Measurements from ENCODE around the gene CHI3L2.
"Not testable (repeated sequence)": the region's sequence is repeated elsewhere in the genome, so short reads cannot be mapped to it uniquely, and the experiment has no call there.

The CHI3L2 gene

DNA sequence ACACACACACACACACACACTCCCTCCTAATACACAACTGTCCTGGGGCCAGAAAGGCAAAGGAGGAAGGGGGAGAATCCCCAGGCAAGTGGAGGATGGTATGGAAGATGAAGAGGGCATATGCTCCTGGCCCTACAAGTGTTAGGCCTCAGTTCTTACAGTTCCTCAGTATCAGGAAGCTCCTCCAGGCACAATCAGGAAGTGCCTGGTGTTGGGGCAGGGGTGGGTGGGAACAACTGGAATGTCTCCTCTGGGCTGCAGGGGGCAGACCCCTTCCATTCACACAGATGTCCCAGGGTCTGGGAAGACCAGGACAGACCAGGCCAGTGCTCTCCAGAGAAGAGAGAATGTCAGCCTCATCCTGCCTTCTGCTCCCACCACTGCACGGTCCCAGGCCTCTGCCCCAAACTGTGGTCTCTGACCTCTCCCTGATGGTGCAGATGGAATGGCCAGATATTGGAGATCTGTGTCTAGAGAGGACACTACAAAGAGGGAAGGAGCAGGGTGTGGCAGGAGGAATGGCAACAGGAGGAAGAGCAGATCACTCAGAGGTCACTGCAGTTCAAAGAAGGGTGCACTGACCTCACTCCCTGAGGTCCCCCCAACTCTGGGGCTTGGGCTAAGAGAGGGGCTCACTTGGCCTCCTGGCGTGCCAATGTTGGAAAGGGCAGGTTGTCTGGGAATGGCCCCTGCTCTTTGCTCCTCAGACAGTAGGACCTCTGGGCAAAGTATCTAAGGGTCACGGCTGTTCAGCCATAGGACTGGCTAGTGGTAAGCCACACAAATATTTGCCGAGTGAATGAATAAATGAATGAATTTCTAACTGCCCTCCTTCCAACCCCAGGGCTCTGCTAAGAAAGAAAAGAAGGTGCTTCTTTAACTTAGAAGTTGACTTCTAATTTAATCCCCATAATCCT is 24.5 kb upstream of the CHI3L2 start:
- DNase-seq = no peak

DNA sequence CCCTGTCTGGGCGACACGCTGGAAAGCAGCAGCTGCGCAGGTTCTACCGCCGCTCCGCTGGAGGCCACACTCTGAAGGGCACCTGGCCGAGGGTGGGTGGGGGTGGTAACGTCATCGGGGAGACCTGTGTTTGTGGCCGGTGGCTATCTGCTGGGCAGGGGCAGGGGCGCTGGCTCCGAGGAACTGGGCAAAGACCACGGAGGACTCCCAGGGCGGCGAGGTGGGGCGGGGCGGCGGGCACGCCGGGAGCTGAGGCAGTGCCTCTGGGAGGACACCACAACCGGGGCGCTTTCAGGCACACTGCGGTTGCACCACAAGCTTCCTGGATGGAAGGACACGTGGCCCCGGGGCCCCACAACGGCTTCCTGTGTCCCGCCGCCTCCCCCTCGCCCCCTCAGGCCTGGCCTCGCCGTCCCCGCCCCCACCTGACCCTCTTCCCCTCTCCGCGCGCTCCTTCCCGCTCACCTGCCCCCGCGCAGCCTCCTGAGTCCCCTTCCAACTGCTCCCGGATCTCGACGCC is 23.8 kb upstream of the CHI3L2 start:
- peak in 1 of 2 donors; percentile 25 for DNase-seq

DNA sequence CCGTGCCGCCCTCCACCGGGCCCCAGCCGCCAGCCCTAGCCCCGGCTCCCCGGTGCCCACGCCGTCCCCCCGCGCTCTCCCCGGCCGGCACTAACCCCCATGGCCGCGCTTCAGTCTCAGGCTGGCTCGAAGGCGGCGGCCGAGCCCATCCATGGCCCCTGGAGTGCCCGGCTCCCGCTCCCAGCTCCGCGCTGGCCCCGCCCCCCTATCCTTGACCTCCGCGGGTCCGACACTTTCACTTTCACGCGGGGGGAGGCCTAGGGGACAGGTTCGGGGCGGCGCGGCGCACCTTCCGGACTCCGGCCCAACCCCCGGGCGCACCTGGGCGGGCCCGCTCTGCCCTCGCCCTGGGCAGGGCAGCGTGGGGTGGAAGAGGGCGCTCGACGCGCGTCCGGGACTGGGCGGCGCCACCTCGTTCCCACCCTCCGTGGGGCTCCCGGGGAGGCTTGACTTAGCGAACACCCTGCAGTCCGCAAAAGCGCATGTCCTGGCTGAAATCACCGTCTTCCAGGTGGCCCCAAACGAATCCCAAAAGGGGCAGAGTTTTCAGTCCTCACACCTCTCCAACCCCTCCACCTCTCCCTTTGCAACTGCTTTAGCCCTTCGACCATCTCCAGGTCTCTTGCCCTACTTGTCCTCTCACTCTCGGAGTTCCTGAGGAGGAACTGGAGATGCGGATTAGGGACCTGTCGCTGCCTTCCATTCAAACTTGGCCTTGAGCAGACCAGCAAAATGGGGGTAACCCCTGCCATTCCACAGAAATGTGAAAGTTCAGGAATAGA is 23.1 kb upstream of the CHI3L2 start:
- no peak for DNase-seq

DNA sequence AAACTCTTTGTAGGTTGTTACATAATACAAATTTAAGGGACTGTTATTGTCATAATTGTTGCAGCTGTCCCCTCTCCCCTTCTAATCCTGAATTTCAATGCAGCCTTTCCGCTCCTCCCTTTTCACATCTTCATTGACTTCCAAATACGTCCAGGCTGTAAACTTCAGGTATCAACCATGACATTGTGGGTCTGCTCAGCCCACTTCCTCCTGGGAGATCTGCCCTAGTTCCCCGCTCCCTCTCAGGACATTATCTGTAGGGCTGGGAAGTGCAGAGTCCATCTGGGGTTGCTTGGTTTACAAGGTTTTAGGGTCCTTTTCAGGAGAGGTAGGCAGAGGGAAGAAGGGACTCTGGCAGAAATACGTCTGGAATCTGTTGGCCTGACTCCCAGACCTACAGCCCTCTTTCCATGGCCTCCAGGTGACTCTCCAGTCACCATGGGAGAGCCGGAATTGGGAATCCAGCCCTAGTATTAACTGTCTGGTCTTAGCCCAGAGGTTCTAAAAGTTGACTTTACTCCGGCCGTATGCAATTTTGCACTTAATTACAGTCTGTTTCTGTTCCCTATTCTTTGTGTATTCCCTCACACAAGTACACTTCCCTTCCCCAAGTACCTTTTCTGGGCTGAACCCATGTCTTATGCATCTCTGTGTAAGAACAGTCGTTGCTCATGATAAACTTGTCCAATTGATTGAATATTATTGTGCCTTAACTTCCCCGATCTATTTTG is 22.4 kb upstream of the CHI3L2 start:
- no peak for DNase-seq

DNA sequence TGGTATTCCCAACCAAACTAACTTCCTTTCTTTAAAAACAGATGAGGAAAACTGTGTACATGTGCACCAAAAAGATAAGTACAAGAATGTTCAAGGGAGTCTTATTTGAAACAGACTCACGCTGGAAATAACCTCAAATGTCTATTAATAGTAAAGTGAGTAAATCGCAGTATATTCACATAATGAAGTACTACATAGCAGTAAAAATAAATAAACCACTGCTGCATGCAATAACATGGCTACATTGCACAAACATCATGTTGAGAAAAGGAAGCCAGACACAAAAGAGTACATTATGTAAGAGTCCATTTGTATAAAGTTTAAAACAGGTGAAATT is 21.8 kb upstream of the CHI3L2 start:
- DNase-seq = no peak

DNA sequence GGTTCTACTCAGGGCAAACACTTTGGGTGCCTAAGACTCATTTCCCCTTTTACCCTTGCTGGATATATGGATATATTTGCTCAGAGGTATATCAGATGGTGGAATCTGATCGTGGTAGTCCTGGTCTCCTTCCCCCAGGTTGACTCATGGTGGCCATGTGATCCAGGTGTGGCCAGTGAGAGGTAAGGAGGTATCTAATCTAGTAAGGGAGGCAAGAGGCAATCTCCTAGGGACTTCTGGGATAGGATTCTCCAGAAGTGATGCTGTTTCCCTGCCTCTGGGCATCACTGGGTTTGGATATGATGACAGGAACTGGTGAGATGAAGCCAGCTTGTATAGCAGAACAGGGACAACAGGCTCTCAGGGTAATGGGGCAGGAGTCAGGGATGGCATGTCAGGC is 18.6 kb upstream of the CHI3L2 start:
- no peak for DNase-seq

DNA sequence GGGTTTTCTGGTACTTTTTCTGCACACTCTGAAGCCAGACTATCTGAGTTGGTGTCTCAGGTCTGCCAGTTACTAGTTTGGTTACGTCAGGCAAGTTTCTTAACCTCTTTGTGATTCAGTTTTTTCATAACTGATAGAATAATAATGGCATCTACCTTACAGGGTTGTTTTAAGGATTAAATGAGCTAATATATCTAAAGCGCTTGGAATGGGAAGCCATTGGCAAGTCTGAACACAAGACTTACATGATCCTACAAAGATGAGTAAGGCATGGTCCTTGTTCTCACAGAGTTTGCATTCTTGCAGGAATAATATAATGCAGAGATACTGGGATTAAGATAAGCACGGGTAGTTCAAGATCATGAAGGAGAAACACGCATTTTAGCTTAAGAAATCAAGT is 17.9 kb upstream of the CHI3L2 start:
- DNase-seq = no peak

DNA sequence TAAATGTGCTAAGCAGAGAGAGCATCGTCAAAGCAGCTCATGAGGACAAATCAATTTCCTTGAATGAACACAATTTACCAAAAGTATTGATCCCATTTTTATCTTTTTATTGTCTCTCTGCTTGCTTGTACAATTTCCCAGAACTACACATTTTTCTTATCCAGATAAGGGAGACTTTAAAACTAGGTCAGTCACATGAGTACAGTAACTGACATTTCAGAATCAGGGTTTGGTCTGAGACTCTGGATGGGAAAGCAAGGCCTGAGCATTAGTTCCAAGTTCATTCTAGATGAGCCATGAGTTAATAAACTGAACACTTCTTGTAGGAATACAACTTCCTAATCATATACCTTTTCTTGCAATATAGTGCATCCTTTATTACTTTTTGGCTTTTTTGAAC is 15.6 kb upstream of the CHI3L2 start:
- DNase-seq = no peak

DNA sequence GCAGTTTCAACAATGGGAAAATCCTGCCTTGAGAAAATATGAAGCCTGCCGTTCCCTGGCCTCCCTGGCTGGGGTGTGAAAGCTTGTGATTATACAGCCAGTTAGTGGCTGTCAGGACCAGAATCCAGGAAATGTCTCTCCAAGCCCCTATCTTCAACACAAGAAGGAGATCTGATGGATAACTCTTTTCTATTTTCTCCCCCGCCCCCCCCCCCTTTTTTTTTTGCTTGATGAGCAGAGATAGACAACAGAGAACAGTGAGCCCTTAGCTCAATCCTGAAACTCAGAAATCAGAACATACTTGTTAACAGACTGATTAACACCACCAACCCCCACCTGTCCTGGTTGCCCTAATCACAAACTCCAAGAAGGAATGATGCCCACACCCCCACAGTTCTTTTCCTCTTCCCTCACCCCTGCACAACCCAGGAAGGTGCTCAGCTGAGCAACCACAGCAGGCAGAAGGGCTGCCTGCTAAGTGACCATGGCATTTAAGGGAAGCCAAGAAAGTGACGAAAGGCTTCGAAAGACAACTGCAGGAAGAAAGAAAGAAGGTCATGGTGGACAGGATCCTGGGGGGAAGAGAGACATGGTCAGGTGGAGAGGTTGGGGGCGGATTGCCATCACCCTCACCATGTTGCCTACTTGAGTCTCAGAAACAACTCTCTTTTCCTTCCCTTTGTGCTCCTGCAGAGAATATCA is 14.7 kb upstream of the CHI3L2 start:
- no peak for DNase-seq

DNA sequence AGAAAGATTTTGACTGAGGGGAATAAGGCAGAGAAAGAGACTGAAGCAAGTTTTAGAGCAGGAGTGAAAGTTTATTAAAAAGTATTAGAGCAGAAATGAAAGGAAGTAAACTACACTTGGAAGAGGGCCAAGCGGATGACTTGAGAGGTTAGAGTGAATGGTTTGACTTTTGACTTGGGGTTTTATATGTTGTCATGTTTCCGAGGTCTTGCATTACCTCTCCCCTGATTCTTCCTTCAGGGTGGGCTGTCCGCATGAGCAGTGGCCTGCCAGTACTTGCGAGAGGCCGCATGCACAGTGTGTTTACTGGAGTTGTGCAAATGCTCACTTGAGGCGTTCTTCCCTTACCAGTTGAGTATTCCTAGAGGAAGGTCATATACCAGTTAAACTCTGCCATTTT is 14.1 kb upstream of the CHI3L2 start:
- DNase-seq = no peak

DNA sequence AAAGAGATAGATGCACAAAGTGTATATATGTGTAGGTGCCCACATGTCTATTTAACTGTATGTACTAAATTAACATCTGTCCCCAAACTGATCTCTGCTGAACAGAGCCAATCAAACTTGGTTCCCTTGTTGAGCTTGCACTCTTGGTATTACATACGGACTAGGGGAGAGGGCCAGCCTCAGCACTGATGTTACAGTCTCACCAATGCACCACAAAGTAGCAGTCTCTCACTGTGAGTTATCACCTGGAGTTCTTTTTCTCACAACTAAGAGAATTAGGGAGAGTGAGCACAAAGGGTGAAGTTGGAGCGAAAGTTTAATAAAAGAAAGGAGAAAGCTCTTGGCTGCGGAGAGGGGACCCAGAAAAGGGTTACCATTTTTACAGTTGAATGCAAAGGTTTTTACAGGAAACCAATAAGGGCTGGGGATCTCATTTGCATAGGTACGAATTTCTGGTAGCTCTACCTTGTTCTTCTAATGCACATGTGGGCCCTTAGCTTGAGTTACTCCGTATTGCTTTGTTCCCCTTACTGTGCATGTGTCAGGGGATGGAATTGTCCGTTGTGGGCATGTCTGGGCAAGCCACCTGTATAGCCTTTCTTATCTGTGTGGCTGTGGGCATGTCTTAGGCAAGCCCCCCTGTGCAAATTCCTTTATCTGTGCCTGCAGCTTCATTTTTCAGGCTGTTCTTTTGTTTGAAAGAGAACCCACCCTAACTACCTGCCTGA is 13.3 kb upstream of the CHI3L2 start:
- DNase-seq = no peak

DNA sequence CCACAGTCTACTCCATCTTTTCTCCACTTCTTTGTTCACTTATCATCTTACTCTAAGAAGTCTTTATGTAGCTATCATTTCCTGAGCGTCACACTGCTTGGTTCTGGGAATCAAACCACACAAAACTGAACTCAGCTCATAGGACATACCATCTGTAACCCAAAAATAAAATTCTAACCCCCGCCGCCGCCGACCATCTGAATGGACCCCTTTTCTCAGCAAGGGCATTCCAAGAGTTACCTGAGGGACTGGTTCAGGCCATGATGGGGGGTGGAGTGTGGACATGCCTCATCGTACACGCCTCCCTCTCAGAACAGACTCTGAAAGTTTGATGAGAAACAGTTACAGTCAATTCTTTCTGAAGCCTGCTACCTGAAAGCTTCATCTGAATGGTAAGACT is 12.6 kb upstream of the CHI3L2 start:
- DNase-seq = no peak

DNA sequence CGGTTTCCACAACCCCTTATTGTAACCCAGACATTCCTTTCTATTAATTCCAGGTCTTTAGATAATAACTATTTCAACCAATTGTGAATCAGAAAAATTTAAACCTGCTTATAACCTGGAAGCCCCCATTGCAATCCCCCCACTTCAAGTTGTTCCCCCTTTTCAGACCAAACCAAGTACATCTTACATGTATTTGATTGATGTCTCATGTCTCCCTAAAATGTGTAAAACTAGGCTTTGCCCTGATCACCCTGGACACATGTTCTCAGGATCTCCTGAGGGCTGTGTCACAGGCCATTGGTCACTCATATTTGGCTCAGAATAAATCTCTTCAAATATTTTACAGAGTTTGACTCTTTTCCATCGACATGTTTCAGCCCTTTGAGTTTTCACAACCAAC is 12.2 kb upstream of the CHI3L2 start:
- DNase-seq = not testable (repeated sequence)

DNA sequence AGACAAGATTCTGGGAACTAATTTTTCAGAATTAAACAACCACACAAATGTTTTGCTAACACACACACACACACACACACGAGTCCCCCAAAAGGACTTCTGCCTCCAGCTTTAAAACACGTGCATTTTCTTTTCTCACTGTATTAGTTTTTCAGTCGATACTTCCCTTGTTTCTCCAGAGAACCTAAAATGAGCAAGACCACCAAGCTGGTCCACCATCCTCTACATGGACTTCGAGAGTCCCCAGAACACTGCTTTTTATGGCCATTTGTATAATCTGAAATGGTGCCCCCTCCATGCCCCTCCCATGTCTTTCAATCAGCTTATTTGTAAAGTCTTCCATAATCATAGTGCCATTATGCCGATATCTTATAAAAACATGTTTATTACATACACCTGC is 10.8 kb upstream of the CHI3L2 start:
- no peak for DNase-seq

DNA sequence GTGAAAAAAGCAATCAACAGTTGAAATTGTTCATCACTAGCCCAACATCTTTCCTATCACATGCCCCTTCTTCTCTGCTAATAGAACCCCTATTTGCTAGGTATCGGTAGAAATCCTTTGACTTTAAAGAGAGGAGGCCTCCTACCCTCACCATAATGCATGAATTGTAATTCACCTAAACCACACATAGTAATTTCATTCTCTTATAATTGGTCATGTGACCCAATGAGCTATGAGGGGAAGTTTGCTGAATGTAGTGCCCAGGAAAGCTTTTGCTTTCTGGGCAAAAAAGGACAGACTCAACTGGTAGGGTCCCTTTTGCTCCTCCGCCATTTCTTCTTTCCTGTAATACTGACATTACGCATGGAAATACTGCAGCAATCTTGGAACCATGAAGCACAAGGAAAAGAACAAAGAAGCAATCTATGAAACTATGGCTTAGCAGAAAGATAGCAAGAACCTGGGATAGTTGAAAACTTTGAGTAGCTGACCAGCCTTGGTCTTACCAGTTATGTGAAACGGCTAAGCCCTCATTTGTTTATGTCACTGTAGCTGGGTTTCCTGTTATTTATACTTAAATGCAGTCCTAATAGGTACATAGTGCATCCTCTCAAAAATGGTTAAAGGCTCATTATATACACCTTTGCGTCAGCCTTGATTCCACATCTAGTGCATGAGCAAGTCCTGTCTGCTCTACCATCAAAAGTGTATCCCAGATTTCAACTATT is 10.2 kb upstream of the CHI3L2 start:
- DNase-seq = no peak

DNA sequence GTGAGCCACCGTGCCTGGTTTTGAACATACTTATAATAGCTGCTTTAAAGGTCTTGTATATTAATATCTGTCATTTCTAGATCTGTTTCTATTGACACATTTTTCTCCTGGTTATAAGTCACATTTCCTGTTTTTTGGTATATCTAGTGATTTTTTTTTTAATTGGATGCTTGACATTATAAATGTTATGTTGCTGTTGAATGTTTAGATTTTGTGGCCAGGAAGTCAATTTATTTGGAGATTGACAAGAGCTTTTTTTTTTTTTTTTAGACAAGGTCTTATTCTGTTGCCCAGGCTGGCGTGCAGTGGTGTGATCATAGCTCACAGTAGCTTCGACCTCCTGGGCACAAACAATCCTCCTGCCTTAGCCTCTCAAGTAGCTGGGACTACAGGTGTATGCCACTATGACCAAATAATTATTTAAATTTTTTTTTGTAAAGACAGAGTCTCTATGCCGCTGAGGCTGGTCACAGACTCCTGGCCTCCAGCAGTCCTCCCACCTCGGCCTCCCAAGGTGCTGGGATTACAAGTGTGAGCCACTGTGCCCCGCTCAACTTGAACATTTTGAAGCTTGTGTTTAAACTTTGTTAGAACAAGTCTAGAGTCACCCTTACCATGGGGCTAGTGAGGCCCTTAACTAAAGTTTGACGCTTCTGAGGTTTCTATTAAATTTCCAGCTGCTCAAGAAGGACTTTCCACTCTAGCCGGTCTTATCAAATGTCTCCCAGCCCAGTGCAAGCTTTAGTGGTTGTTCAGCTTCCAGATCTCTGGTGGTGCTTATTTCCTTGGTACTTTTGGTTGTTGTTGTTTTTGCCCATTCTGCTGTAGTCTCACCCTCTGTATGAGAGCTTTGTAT is 8.6 kb upstream of the CHI3L2 start:
- no peak for DNase-seq

DNA sequence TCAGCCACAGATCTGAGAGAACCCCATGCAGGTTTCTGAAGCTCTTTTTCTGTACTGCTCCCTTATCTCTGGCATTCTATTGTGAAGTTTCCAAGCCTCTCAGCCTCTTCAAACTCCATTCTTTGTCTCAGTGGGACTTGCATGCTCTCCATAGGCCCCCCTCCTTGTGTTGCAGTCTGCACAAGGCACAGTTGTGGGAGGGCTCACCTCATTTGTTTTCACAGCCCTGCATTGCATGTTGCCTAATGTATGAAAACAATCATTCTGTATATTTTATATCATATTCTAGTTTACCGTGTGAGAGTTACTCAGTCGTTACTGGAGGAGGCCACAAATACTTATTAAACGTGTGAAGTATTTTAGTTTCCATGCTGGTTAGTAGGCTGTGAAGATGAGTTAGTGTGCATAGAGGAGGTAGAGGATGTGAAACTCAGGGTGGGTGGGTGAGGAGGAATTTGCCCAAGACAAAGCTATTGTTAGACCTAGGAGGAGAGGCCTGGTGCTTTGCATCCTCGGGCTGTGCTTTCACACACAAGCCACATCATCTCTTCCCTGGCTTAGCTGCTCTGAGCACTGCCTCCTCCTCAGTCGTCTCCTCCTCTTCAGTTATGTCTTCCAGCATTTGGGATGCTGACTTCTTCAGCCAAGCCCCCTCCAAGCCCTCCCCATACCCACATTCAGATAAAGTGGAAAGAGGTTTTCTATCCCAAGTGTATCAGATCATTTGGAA is 7.8 kb upstream of the CHI3L2 start:
- DNase-seq = no peak

DNA sequence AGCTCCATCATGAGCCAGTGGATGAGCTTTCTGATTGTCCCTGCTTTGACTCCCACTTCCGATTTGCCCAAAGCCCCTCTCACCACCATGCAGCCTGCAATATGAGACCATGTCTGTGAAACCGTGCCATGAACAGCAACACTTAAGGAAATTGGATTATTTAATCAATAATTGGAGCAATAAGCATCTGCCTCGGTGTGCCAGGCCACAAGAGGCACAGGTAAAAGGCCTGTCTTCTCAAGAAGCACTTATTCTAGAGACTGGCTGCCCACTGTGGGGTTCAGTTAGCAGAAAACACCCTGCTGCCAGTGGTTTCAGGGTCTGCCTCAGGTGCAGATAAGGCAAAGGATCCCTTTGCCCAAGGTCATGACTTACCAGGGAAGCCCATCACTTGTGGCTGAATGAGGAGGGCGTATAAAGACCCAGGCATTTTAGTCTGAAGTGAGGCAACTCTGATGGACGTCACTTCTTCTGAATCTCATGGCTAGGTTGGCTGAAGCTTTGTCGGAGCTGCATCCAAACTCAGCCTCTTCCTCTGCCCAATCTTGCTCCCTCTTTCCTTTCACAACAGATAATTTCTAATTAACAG is 7.1 kb upstream of the CHI3L2 start:
- DNase-seq = no peak

DNA sequence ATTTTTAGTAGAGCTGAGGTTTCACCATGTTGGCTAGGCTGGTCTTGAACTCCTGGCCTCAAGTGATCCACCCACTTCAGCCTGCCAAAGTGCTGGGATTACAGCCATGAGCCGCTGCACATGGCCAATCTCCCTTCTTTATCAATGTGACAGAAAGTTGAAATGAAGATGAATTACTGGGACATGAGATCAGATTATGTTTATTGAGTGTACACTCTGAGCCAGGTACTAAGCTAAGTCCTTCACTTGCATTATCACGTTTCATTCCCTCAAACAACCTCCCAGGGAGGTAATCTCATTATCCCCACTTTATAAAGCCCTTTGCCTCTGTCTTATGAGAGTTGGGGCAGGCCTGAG is 6.3 kb upstream of the CHI3L2 start:
- DNase-seq = no peak

Data from bone marrow (tissue), 2 donors.